Lung (tissue), 12 donors: ENCODE data around the gene IAH1. TPM values are rescaled to one million over a fixed set of nuclear protein-coding genes. Genes with fewer than 3 reads are reported as not detected.

Experiments used
- ATAC-seq: fragments of 200-7000 bp; cut with Tn5 transposase; one replicate; pipeline ENCODE4 v1.9.1; 2020; ENCODE audit warnings: moderate number of reproducible peaks; ENCODE audit not compliant: insufficient read depth, low FRiP score
- DNase-seq, 3 donors: peaks; one replicate each; pipeline ENCODE4 v3.0.0-alpha.2; 2013 to 2017
- H3K27ac ChIP-seq, 2 donors: one replicate each; pipeline ENCODE4 v1.5.1; 2013; ENCODE audit warnings: mild to moderate bottlenecking in 2 of 2, moderate library complexity in 2 of 2, control low read depth in 1 of 2, inconsistent platforms in 1 of 2, low read depth in 1 of 2, low read length in 1 of 2
- H3K27me3 ChIP-seq, 3 donors: one replicate each; pipeline ENCODE4 v1.5.1; 2013; ENCODE audit warnings: low read length in 2 of 3; ENCODE audit not compliant: control insufficient read depth in 3 of 3, insufficient read depth in 3 of 3
- H3K36me3 ChIP-seq, 4 donors: one replicate each; pipeline ENCODE4 v1.5.1; 2013; ENCODE audit warnings: low read length in 4 of 4, mild to moderate bottlenecking in 1 of 4, moderate library complexity in 1 of 4; ENCODE audit not compliant: control insufficient read depth in 4 of 4, insufficient read depth in 4 of 4
- H3K4me1 ChIP-seq, 5 donors: one replicate each; pipeline ENCODE4 v1.5.1; 2013; ENCODE audit warnings: low read length in 5 of 5, mild to moderate bottlenecking in 2 of 5, moderate library complexity in 1 of 5; ENCODE audit not compliant: control insufficient read depth in 5 of 5, insufficient read depth in 5 of 5
- H3K4me3 ChIP-seq: one replicate; pipeline ENCODE4 v1.5.1; 2013; ENCODE audit warnings: mild to moderate bottlenecking, control low read depth, moderate library complexity
- H3K9ac ChIP-seq, 2 donors: one replicate each; pipeline ENCODE4 v1.5.1; 2013; ENCODE audit warnings: low read length in 2 of 2, control low read depth in 1 of 2; ENCODE audit not compliant: insufficient read depth in 1 of 2
- H3K9me3 ChIP-seq, 4 donors: one replicate each; pipeline ENCODE4 v1.5.1; 2013; ENCODE audit warnings: low read length in 3 of 4, mild to moderate bottlenecking in 1 of 4, moderate library complexity in 1 of 4; ENCODE audit not compliant: control insufficient read depth in 4 of 4, insufficient read depth in 3 of 4
- WGBS, 2 donors: extraction: QIAGEN DNeasy Blood & Tissue Kit; methylation state at CpG; one replicate each; pipeline ENCODE4 v1.1.7; 2013; 5-methylcytosine and 5-hydroxymethylcytosine counted together
- polyA plus RNA-seq, 2 donors: library from polyadenylated mRNA; stranded (reverse); fragments of 200-250 nt; gene quantifications; one replicate each; pipeline ENCODE4 v1.2.1, GENCODE V29; 2013
- total RNA-seq, 2 donors: library from RNA; depleted of rRNA in 1 of 2; stranded (reverse); fragments of >200 nt in 1 of 2; gene quantifications; one replicate each; pipeline ENCODE4 v1.2.1, GENCODE V29; 2014 to 2021
- TF ChIP-seq, protein P1 (sequence below): IDR thresholded peaks from 2 replicates; pipeline ENCODE4 v1.5.1; 2012; ENCODE audit warnings: mild to moderate bottlenecking; ENCODE audit errors: control extremely low read depth, extremely low read depth
- donor health status: control.
- donor health status: control.
- donor health status: Bipolar disorder and iron deficiency.
- donor health status: healthy.
- donor health status: DM: yes; HTN: yes; CAD: no.

Gene IAH1
- total and polyA plus RNA-seq, 4 donors = 29.4 to 73.5 (median 43.5) TPM

DNA sequence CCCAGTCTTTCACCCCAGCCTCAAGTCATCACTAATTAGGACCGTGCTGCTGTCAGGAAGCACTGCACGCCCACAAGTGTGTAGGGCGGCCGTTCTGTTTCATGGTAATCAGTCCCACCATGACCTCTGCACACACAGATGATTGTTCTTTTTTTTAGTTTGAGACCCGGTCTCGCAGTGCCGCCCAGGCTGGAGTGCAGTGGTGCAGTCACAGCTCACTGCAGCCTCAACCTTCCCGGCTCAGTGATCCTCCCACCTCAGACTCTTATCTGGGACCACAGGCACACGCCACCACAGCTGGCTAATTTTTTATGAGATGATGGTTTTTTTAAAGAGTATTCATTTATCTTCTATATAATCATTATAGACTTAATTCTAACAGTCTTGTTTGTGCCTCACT lies 1.8 kb upstream of the IAH1 start:
- Histone ChIP-seq H3K9me3 (no peaks in the 10 kb centered on the region), H3K4me1 (peaks cover 0 to 14% (median 10%) of the 10 kb centered on the region in 5 donors), H3K36me3 (peaks cover 0 to 7% (median 5%) of the 10 kb centered on the region in 4 donors), H3K9ac (no peak overlapping the region), H3K27ac (no peak overlapping the region), H3K4me3 (no peak overlapping the region), H3K27me3 (no peaks in the 10 kb centered on the region)
- DNase-seq (no peak), ATAC-seq (no peak)
- 95 to 96% methylated on average over 9 of the region's 9 CpGs for WGBS, 2 donors
- TF ChIP-seq, protein P1, sequence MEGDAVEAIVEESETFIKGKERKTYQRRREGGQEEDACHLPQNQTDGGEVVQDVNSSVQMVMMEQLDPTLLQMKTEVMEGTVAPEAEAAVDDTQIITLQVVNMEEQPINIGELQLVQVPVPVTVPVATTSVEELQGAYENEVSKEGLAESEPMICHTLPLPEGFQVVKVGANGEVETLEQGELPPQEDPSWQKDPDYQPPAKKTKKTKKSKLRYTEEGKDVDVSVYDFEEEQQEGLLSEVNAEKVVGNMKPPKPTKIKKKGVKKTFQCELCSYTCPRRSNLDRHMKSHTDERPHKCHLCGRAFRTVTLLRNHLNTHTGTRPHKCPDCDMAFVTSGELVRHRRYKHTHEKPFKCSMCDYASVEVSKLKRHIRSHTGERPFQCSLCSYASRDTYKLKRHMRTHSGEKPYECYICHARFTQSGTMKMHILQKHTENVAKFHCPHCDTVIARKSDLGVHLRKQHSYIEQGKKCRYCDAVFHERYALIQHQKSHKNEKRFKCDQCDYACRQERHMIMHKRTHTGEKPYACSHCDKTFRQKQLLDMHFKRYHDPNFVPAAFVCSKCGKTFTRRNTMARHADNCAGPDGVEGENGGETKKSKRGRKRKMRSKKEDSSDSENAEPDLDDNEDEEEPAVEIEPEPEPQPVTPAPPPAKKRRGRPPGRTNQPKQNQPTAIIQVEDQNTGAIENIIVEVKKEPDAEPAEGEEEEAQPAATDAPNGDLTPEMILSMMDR = no peak

DNA sequence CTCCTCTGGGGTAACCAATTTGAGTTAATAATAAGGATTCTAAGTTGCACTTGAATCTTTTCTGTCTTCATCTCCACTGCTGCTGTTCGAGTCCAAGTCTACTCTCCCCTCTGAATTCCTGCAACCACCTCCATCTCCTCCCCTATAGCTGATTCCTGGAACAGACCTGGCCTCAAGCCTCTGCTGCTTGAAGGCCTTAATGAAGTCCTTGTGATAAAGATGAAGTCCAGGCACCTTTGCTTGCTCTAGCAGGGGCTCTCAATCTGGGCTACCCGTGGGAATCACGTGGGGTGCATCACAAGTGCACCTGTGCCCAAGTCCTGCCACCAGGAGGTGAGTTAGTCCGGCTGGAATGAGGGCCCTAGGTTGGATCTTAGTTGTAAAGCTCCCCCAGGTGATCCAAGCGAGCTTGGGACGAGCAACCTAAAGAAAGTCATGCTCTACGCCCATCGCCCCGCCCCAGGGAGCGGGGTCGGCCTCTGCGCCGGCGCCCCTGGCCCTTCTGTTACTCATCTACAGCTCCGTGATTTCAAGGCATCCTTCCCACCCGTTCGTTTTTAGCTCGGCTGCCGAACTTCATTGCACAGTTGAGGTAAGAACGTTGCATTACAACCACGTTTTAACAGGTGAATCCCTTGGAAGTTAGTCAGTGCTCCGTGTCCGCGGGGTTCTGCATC lies 905 bp upstream of the IAH1 start:
- H3K27ac ChIP-seq = peak overlapping the region; percentile 94 to 98
- H3K9me3 ChIP-seq = no peaks in the 10 kb centered on the region
- ATAC-seq (no peak), DNase-seq (peak in 2 of 3 donors; percentile 14 to 29)
- 36 to 49% methylated on average over 24 of the region's 24 CpGs for WGBS, 2 donors
- TF ChIP-seq, protein P1 = no peak
- H3K36me3 ChIP-seq = peaks cover 0 to 9% (median 4%) of the 10 kb centered on the region in 4 donors
- no peaks in the 10 kb centered on the region for H3K27me3 ChIP-seq
- no peak overlapping the region for H3K9ac ChIP-seq
- H3K4me3 ChIP-seq = peak overlapping the region; percentile 90
- H3K4me1 ChIP-seq = peaks cover 0 to 14% (median 10%) of the 10 kb centered on the region in 5 donors

DNA sequence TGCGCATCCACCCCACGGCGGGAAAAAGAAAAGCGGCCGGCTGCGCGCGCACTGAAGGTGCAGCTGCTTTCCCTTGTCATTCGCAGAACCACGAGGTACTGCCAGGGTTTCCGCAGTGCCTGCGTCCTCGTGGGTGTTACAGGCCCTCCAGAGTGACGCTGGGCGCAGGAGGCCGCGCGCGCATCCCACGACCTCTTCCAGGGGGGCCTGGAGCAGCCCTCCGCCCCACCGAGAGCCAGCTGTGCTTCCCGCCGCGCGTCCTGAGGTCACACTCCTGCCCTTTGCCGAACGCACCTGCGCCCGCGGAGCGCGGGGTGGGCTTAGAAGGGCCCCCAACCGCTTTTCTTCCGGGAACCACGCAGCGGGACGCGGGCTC lies 378 bp upstream of the IAH1 start:
- DNase-seq (peak in 2 of 3 donors; percentile 17 to 45), ATAC-seq (peak; percentile 47)
- WGBS, 2 donors = 5 to 11% methylated on average over 38 to 39 of the region's 39 CpGs
- Histone ChIP-seq H3K27ac (peak overlapping the region; percentile 94 to 98), H3K4me1 (peaks cover 0 to 16% (median 10%) of the 10 kb centered on the region in 5 donors), H3K4me3 (peak overlapping the region; percentile 90), H3K27me3 (no peaks in the 10 kb centered on the region), H3K9me3 (no peaks in the 10 kb centered on the region), H3K9ac (peak overlapping the region in 1 of 2 donors; percentile 63), H3K36me3 (peaks cover 2 to 14% (median 8%) of the 10 kb centered on the region in 4 donors)
- TF ChIP-seq, protein P1 = no peak
